HEK293 (cell line): Measurements from ENCODE around the gene DSC1.

Source experiments
- CTCF ChIA-PET: fragments of 350-600 bp; formaldehyde crosslinking; extraction: SDS; loops from one replicate; lab custom pipeline; 2021; ENCODE audit warnings: antibody characterized with exemption; lab: Yijun Ruan, JAX
- POLR2A ChIA-PET: fragments of 300-600 bp; formaldehyde crosslinking; extraction: SDS; loops from one replicate; lab custom pipeline; 2020; ENCODE audit warnings: antibody characterized with exemption, inconsistent platforms; lab: Yijun Ruan, JAX
- H3K27ac ChIP-seq: fragments of 200-500 bp; sonication (Bioruptor generic); 2 replicates; pipeline ENCODE4 v1.5.1; 2014; ENCODE audit warnings: low read depth, low read length, control low read depth, inconsistent platforms; ENCODE audit errors: extremely low read depth
- H3K36me3 ChIP-seq, 2 experiments: fragments of 200-500 bp in 1 of 2; sonication (Bioruptor generic) in 1 of 2; 1 replicate in 1 of 2; 2 replicates in 1 of 2; pipeline ENCODE4 v1.5.1; 2014 to 2017; ENCODE audit warnings: inconsistent platforms in 2 of 2, low read length in 2 of 2; ENCODE audit not compliant: control insufficient read depth in 2 of 2, insufficient read depth in 1 of 2
- H3K4me1 ChIP-seq: fragments of 200-500 bp; sonication (Bioruptor generic); 2 replicates; pipeline ENCODE4 v1.5.1; 2014; ENCODE audit warnings: mild to moderate bottlenecking, low read length, inconsistent platforms; ENCODE audit not compliant: control insufficient read depth, insufficient read depth
- H3K4me3 ChIP-seq: 2 replicates; pipeline ENCODE4 v1.5.1; 2011; ENCODE audit warnings: low read depth, mild to moderate bottlenecking, control low read depth, low read length, moderate library complexity
- H3K9me3 ChIP-seq: fragments of 200-500 bp; sonication (Bioruptor generic); 2 replicates; pipeline ENCODE4 v1.5.1; 2014; ENCODE audit warnings: low read depth, low read length, inconsistent platforms; ENCODE audit not compliant: control insufficient read depth, insufficient read depth
- ATF2 ChIP-seq: fragments of 450-650 bp; formaldehyde crosslinking; IDR thresholded peaks from 2 replicates; pipeline ENCODE4 v1.5.1; 2016; ENCODE audit warnings: missing biosample characterization, missing genetic modification characterization, low read depth
- CTCF ChIP-seq: fragments of 450-650 bp; formaldehyde crosslinking; IDR thresholded peaks from 2 replicates; pipeline ENCODE4 v1.5.1; 2016; ENCODE audit warnings: missing biosample characterization, missing genetic modification characterization
- GLIS2 ChIP-seq: fragments of 450-650 bp; formaldehyde crosslinking; IDR thresholded peaks from 2 replicates; pipeline ENCODE4 v1.5.1; 2016; ENCODE audit warnings: missing biosample characterization, missing genetic modification characterization
- IKZF3 ChIP-seq: fragments of 450-650 bp; IDR thresholded peaks from 2 replicates; pipeline ENCODE4 v1.5.0; 2018; ENCODE audit warnings: missing biosample characterization, mild to moderate bottlenecking, missing genetic modification characterization, moderate library complexity
- PRDM10 ChIP-seq: fragments of 450-650 bp; formaldehyde crosslinking; IDR thresholded peaks from 2 replicates; pipeline ENCODE4 v1.5.1; 2016; ENCODE audit warnings: missing biosample characterization, missing genetic modification characterization
- PRDM6 ChIP-seq: fragments of 450-650 bp; formaldehyde crosslinking; IDR thresholded peaks from 2 replicates; pipeline ENCODE4 v1.5.1; 2017; ENCODE audit warnings: missing biosample characterization, missing genetic modification characterization
- SP3 ChIP-seq: fragments of 450-650 bp; formaldehyde crosslinking; IDR thresholded peaks from 2 replicates; pipeline ENCODE4 v1.5.1; 2016; ENCODE audit warnings: missing biosample characterization, missing genetic modification characterization
- TSHZ1 ChIP-seq: fragments of 450-650 bp; formaldehyde crosslinking; IDR thresholded peaks from 2 replicates; pipeline ENCODE4 v1.5.1; 2016; ENCODE audit warnings: missing biosample characterization, missing genetic modification characterization, borderline replicate concordance
- ZBTB20 ChIP-seq: fragments of 450-650 bp; formaldehyde crosslinking; IDR thresholded peaks from 2 replicates; pipeline ENCODE4 v1.5.1; 2016; ENCODE audit warnings: missing biosample characterization, missing genetic modification characterization
- ZNF174 ChIP-seq: fragments of 450-650 bp; formaldehyde crosslinking; IDR thresholded peaks from 2 replicates; pipeline ENCODE4 v1.5.0; 2017; ENCODE audit warnings: missing biosample characterization, mild to moderate bottlenecking, missing genetic modification characterization
- ZNF324 ChIP-seq: fragments of 450-650 bp; formaldehyde crosslinking; IDR thresholded peaks from 2 replicates; pipeline ENCODE4 v1.5.1; 2016; ENCODE audit warnings: missing biosample characterization, missing genetic modification characterization
- ZNF335 ChIP-seq: fragments of 450-650 bp; formaldehyde crosslinking; conservative IDR thresholded peaks from 2 replicates; pipeline ENCODE4 v1.5.1; 2016; ENCODE audit warnings: missing biosample characterization, missing genetic modification characterization
- ZNF423 ChIP-seq: fragments of 450-650 bp; formaldehyde crosslinking; IDR thresholded peaks from 2 replicates; pipeline ENCODE4 v1.5.1; 2016; ENCODE audit warnings: missing biosample characterization, missing genetic modification characterization
- ZNF791 ChIP-seq: fragments of 450-650 bp; formaldehyde crosslinking; IDR thresholded peaks from 2 replicates; pipeline ENCODE4 v1.5.1; 2016; ENCODE audit warnings: missing biosample characterization, missing genetic modification characterization
- TF ChIP-seq, protein P1 (sequence below): fragments of 450-650 bp; IDR thresholded peaks from 2 replicates; pipeline ENCODE4 v1.5.1; 2018; ENCODE audit warnings: missing biosample characterization, missing genetic modification characterization
- TF ChIP-seq, protein P2 (sequence below): fragments of 450-650 bp; formaldehyde crosslinking; IDR thresholded peaks from 2 replicates; pipeline ENCODE4 v1.5.1; 2016; ENCODE audit warnings: missing biosample characterization, missing genetic modification characterization

Gene DSC1

DNA sequence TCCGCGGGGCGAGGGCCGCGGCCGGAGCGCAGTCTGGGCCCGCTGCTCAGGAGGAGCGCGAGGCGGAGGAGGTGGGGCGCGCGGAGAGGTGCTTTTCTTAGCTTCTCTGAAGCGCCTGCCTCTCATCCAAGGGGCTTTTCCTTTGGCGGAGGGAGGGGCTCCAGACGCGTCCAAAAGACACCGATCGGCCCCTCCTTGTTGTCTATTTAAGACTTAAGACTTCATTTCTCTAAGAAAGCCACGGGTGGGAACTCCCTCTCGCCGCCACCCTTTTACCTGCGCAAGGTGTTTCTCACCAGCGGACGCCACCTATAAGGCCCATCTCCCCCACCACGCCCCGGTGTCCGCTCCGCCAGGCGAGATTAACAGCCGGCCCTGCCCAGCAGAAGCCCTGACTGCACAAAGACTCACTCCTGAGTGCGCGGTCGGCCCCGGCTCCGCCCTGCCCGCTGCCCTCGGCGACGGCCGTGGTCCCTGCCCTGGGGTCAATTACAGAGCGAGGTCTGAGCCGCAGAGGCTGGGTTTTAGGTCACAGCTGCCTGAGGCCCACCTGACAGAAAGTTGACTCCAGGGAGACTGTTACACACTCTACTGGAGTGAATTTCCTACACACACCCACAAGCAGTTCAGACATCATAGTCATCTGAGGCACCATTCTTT is 60.5 kb downstream of the DSC1 start, which contains the start of gene DSC2 (continued):
- TF ChIP-seq PRDM10, result peak; percentile 80
- TF ChIP-seq, protein P1, sequence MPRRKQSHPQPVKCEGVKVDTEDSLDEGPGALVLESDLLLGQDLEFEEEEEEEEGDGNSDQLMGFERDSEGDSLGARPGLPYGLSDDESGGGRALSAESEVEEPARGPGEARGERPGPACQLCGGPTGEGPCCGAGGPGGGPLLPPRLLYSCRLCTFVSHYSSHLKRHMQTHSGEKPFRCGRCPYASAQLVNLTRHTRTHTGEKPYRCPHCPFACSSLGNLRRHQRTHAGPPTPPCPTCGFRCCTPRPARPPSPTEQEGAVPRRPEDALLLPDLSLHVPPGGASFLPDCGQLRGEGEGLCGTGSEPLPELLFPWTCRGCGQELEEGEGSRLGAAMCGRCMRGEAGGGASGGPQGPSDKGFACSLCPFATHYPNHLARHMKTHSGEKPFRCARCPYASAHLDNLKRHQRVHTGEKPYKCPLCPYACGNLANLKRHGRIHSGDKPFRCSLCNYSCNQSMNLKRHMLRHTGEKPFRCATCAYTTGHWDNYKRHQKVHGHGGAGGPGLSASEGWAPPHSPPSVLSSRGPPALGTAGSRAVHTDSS (tag by site-specific recombination), result no peak
- TF ChIP-seq ZNF335, result peak; percentile 96
- no peak for TF ChIP-seq PRDM6
- no peak for TF ChIP-seq IKZF3 (tag by site-specific recombination)
- peak; percentile 62 for TF ChIP-seq SP3
- TF ChIP-seq TSHZ1 (tag by site-specific recombination), result no peak
- no peak for TF ChIP-seq ATF2
- TF ChIP-seq ZNF791 (tag by site-specific recombination), result no peak

DNA sequence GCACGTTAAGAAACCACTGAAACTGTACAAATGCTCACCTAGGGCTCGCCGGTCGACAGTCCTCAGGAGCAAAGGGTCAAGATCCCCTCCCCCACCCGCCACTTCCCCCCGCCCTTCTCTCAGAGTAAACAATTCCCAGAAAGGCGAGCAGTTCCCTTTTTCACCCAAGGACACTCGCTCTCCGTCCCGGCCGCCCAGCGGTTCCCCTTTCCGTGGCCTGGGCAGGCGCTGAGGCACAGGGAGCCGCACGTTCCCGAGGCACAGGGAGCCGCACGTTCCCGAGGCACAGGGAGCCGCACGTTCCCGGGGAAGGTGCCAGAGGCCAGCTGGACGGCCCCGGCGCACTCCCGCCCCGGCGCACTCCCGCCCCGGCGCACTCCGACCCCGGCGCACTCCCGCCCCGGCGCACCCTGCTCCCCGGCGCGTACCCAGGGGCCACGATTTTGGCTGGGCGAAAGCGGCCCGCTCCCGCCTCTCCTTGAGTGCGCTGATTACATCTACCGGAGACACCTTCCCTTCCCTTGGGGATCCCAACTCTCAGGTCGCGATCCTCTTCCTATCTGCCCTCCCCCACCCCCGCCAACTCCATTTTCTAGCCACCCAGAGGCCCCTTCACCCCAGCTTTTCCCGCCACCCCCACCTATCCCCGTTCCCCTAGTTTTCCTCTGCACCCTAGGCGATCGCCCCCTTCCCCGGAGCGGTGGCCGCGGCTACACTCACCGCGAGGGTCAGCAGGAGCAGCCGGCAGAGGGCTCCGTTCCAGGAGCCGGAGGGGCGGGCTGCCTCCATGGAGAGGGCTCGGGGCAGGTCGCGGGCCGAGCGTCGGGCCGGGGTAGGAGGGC is 61.3 kb downstream of the DSC1 start:
- ChIA-PET CTCF (interaction anchor here (0.7 to 0.9 kb wide), 2 partner anchors 14 to 36 kb away, joined by 4 to 5 read pairs; no protein-coding TSS in a partner anchor), POLR2A (interaction anchor here (0.5 to 1.3 kb wide), 3 partner anchors 62 to 242 kb away, joined by 3 to 6 read pairs (median 5); no protein-coding TSS in a partner anchor)
- peak overlapping the region; percentile 88 for H3K27ac ChIP-seq
- no peaks in the 10 kb centered on the region for H3K9me3 ChIP-seq
- H3K36me3 ChIP-seq, result no peaks in the 10 kb centered on the region
- peak overlapping the region; percentile 81 for H3K4me3 ChIP-seq
- H3K4me1 ChIP-seq, result peaks cover 6% of the 10 kb centered on the region
- TF ChIP-seq ZNF174 (tag by site-specific recombination) (no peak), ZBTB20 (tag by site-specific recombination) (peak; percentile 8; the same call in 1 of the 2 replicates), ZNF324 (tag by site-specific recombination) (no peak), CTCF (peak; percentile 79), ZNF423 (tag by site-specific recombination) (0 out of 2 replicates have a peak, but pooled peaks have one; percentile 39), GLIS2 (0 out of 2 replicates have a peak, but pooled peaks have one; percentile 20)
- TF ChIP-seq, protein P2, sequence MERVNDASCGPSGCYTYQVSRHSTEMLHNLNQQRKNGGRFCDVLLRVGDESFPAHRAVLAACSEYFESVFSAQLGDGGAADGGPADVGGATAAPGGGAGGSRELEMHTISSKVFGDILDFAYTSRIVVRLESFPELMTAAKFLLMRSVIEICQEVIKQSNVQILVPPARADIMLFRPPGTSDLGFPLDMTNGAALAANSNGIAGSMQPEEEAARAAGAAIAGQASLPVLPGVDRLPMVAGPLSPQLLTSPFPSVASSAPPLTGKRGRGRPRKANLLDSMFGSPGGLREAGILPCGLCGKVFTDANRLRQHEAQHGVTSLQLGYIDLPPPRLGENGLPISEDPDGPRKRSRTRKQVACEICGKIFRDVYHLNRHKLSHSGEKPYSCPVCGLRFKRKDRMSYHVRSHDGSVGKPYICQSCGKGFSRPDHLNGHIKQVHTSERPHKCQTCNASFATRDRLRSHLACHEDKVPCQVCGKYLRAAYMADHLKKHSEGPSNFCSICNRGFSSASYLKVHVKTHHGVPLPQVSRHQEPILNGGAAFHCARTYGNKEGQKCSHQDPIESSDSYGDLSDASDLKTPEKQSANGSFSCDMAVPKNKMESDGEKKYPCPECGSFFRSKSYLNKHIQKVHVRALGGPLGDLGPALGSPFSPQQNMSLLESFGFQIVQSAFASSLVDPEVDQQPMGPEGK (tag by site-specific recombination), result peak; percentile 32
